ENCODE data around the gene SCN3A.

Gene SCN3A

DNA sequence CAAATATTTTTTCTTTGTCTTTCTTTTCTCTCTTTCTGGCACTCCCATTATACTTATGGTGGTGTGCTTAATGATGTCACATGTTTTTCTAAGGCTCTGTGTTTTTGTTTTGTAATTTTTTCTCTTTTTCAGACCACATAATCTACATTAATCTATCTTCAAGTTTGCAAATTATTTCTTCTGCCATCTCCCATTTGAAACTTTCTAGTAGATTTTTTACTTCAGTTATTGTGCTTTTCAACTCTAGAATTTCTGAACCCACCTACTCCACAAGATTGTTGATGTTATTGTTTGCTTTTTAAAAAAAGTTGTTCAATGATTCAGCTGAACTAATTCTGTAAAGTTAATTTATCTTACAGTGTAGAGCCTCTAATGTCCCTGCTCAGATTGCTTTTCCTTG lies 121.4 kb downstream of the SCN3A start:
- no peak for TF ChIP-seq EZH2phosphoT487 (IDR thresholded peaks at IDR 0.05; ENCODE audit: borderline replicate concordance, low read length)
- TF ChIP-seq, protein P1, sequence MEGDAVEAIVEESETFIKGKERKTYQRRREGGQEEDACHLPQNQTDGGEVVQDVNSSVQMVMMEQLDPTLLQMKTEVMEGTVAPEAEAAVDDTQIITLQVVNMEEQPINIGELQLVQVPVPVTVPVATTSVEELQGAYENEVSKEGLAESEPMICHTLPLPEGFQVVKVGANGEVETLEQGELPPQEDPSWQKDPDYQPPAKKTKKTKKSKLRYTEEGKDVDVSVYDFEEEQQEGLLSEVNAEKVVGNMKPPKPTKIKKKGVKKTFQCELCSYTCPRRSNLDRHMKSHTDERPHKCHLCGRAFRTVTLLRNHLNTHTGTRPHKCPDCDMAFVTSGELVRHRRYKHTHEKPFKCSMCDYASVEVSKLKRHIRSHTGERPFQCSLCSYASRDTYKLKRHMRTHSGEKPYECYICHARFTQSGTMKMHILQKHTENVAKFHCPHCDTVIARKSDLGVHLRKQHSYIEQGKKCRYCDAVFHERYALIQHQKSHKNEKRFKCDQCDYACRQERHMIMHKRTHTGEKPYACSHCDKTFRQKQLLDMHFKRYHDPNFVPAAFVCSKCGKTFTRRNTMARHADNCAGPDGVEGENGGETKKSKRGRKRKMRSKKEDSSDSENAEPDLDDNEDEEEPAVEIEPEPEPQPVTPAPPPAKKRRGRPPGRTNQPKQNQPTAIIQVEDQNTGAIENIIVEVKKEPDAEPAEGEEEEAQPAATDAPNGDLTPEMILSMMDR (IDR thresholded peaks at IDR 0.05; ENCODE audit: low read depth, low read length, poor library complexity, severe bottlenecking) = no peak
- H3K27ac ChIP-seq (ENCODE audit: low read depth, low read length) = no peak overlapping the region
- no peak overlapping the region for H3K4me3 ChIP-seq (ENCODE audit: low read length)

DNA sequence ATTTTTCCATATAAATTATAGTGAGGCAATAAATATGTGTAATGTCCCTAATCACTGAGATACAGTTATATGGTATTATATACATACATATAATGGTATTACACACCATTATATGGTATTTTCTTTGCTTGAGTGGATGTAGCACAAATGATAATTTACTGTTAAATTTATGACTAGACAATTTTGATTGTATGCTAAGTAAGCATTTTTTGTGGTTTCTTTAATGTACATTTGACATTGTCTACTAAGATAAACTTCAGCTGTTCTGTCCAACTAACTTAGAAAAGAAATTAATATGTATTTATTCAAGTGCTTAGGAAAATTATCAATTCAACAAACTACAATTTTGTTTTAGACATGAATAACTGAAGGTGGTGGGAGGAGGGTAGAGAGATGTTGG lies 122.6 kb downstream of the SCN3A start:
- H3K4me3 ChIP-seq (ENCODE audit: low read length) = no peak overlapping the region
- no peaks in the 10 kb centered on the region for H3K79me2 ChIP-seq (ENCODE audit: control insufficient read depth, low read length)
- no peaks in the 10 kb centered on the region for H3K9me3 ChIP-seq (ENCODE audit: control insufficient read depth, insufficient read depth, low read length)
- TF ChIP-seq, protein P1 (IDR thresholded peaks at IDR 0.05; ENCODE audit: low read depth, low read length, poor library complexity, severe bottlenecking) = no peak
- no peaks in the 10 kb centered on the region for H3K4me1 ChIP-seq (ENCODE audit: control insufficient read depth, low read length)
- H4K20me1 ChIP-seq (ENCODE audit: control insufficient read depth, insufficient read depth, low read depth, low read length) = no peaks in the 10 kb centered on the region
- H3K27me3 ChIP-seq (ENCODE audit: control insufficient read depth, low read length) = no peaks in the 10 kb centered on the region
- no peak overlapping the region for H3K4me2 ChIP-seq (ENCODE audit: low read length)
- H3K27ac ChIP-seq (ENCODE audit: low read depth, low read length) = no peak overlapping the region
- H3K36me3 ChIP-seq (ENCODE audit: control insufficient read depth, low read length) = no peaks in the 10 kb centered on the region
- H3F3A ChIP-seq (ENCODE audit: control insufficient read depth, insufficient read depth) = no peaks in the 10 kb centered on the region
- H3K9me2 ChIP-seq (replicated peaks; ENCODE audit: control insufficient read depth, low read length) = no peaks in the 10 kb centered on the region

More for the DNA sequence above, 121.4 kb downstream of the SCN3A start:
- Histone ChIP-seq H3K4me1 (ENCODE audit: control insufficient read depth, low read length) (no peaks in the 10 kb centered on the region), H3K36me3 (ENCODE audit: control insufficient read depth, low read length) (no peaks in the 10 kb centered on the region), H3K27me3 (ENCODE audit: control insufficient read depth, low read length) (no peaks in the 10 kb centered on the region), H3F3A (ENCODE audit: control insufficient read depth, insufficient read depth) (no peaks in the 10 kb centered on the region), H3K79me2 (ENCODE audit: control insufficient read depth, low read length) (no peaks in the 10 kb centered on the region), H3K4me2 (ENCODE audit: low read length) (no peak overlapping the region), H3K9me3 (ENCODE audit: control insufficient read depth, insufficient read depth, low read length) (no peaks in the 10 kb centered on the region), H3K9me2 (replicated peaks; ENCODE audit: control insufficient read depth, low read length) (no peaks in the 10 kb centered on the region), H4K20me1 (ENCODE audit: control insufficient read depth, insufficient read depth, low read depth, low read length) (no peaks in the 10 kb centered on the region)

DNA sequence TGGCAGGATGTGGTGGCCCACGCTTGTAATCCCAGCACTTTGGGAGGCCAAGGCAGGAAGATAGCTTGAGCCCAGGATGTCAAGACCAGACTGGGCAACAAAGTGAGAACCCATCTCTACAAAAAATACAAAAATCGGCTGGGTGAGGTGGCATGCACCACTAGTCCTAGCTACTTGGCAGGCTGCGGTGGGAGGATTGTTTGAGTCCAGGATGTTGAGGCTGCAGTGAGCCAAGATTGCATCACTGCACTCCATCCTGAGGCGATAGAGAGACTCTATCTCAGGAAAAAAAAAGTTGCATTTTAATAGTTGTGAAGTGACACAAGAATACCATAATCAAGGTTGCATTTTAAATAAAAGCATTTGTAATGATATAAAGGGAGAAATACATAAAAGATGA lies 124.4 kb downstream of the SCN3A start:
- Histone ChIP-seq H3K4me1 (ENCODE audit: control insufficient read depth, low read length) (no peaks in the 10 kb centered on the region), H3K4me2 (ENCODE audit: low read length) (no peak overlapping the region), H3K36me3 (ENCODE audit: control insufficient read depth, low read length) (no peaks in the 10 kb centered on the region), H3K27ac (ENCODE audit: low read depth, low read length) (no peak overlapping the region), H3K9me2 (replicated peaks; ENCODE audit: control insufficient read depth, low read length) (no peaks in the 10 kb centered on the region), H3F3A (ENCODE audit: control insufficient read depth, insufficient read depth) (no peaks in the 10 kb centered on the region), H4K20me1 (ENCODE audit: control insufficient read depth, insufficient read depth, low read depth, low read length) (no peaks in the 10 kb centered on the region), H3K9me3 (ENCODE audit: control insufficient read depth, insufficient read depth, low read length) (peaks cover 12% of the 10 kb centered on the region; the same call in 1 of the 2 replicates), H3K79me2 (ENCODE audit: control insufficient read depth, low read length) (no peaks in the 10 kb centered on the region), H3K4me3 (ENCODE audit: low read length) (no peak overlapping the region), H3K27me3 (ENCODE audit: control insufficient read depth, low read length) (no peaks in the 10 kb centered on the region)
- TF ChIP-seq, protein P1 (IDR thresholded peaks at IDR 0.05; ENCODE audit: low read depth, low read length, poor library complexity, severe bottlenecking) = no peak
- no peak for TF ChIP-seq EZH2phosphoT487 (IDR thresholded peaks at IDR 0.05; ENCODE audit: borderline replicate concordance, low read length)

DNA sequence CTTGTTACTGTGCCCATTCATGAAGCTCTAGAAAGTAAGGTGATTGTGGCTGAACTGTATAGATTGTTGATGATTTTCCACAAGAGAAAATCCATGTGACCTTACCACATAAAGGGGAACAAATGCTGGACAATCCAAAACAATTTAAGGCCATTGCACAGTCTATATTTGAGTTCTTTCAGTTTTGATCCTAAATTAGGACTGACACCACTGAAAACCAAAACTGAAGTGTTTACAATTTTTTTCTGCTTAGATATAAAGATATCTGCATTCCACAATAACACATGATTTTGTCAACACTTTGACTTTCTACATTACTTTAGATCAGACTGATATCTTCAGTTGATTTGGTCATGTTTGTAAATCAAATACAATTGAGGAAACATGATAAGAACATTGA lies 124.9 kb downstream of the SCN3A start:
- H3K79me2 ChIP-seq (ENCODE audit: control insufficient read depth, low read length) = no peaks in the 10 kb centered on the region
- H3K4me1 ChIP-seq (ENCODE audit: control insufficient read depth, low read length) = no peaks in the 10 kb centered on the region
- H3F3A ChIP-seq (ENCODE audit: control insufficient read depth, insufficient read depth) = no peaks in the 10 kb centered on the region
- no peak overlapping the region for H3K27ac ChIP-seq (ENCODE audit: low read depth, low read length)
- no peaks in the 10 kb centered on the region for H3K36me3 ChIP-seq (ENCODE audit: control insufficient read depth, low read length)
- H3K9me3 ChIP-seq (ENCODE audit: control insufficient read depth, insufficient read depth, low read length) = peaks cover 15% of the 10 kb centered on the region; the same call in 1 of the 2 replicates
- no peak for TF ChIP-seq EZH2phosphoT487 (IDR thresholded peaks at IDR 0.05; ENCODE audit: borderline replicate concordance, low read length)
- TF ChIP-seq, protein P1 (IDR thresholded peaks at IDR 0.05; ENCODE audit: low read depth, low read length, poor library complexity, severe bottlenecking) = no peak
- H4K20me1 ChIP-seq (ENCODE audit: control insufficient read depth, insufficient read depth, low read depth, low read length) = no peaks in the 10 kb centered on the region
- H3K27me3 ChIP-seq (ENCODE audit: control insufficient read depth, low read length) = no peaks in the 10 kb centered on the region
- H3K4me3 ChIP-seq (ENCODE audit: low read length) = no peak overlapping the region
- no peaks in the 10 kb centered on the region for H3K9me2 ChIP-seq (replicated peaks; ENCODE audit: control insufficient read depth, low read length)
- H3K4me2 ChIP-seq (ENCODE audit: low read length) = no peak overlapping the region

All from DOHH2 (cell line).